TTC549 (cell line): ENCODE measurements around the gene PTPRN2.
"Not testable (repeated sequence)": the region's sequence is repeated elsewhere in the genome, so short reads cannot be mapped to it uniquely, and the experiment has no call there.

Experiments
- FAIRE-seq: peaks from 2 replicates; lab custom pipeline; 2012; peaks lifted over from hg19 to GRCh38; lab: Jason Lieb, UNC

Gene PTPRN2

GRCh38 chr7:157788573-157788972 is 799.0 kb downstream of the PTPRN2 start:
- no peak for FAIRE-seq

DNA sequence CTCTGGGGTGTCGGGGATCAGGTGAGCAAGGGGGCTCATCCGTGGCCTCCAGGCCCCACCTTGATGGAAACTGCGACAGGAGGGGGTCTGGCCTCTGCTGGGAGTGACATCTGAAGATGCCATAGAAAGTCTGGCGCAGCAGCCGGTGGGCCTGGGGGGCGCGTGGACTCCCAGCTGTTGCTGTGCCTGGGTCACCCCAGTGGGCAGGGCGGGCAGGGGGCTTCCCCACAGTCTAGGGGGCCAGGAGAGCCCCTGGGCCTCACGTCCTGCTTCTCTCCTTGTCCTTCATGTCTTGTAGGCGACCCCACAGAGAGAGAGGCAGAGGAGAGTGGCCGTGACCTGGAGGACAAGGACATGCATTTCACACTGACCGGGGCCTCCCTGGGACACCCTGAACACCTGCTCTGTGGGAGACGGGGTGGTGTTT is 800.3 kb downstream of the PTPRN2 start:
- no peak for FAIRE-seq

GRCh38 chr7:157786375-157787274 is 801.0 kb downstream of the PTPRN2 start:
- FAIRE-seq: no peak

GRCh38 chr7:157785486-157786186 is 802.0 kb downstream of the PTPRN2 start:
- no peak for FAIRE-seq

DNA sequence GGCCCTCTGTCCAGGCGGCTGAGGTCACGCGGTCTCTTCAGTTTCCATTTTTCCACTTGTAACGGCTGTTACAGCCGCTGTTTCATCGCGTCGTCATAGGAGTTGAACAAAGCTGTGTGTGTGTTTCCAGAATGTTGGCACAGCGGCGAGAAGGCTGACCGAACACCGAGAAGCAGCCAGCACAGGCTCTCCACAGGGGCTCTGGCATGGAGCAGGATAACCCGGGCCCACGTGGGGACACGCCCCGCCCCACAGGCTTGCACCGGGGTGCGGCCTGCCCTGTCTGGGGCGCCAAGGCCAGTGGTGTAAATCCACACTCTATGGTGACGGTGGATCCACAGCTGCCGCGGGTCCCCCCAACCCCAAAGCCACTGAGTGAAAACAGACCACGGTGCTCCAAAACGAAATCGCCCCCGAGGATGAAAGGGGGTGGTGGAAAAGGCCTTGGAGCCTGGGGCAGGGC is 802.6 kb downstream of the PTPRN2 start:
- no peak for FAIRE-seq

- no peak for FAIRE-seq
Measured at GRCh38 chr7:157784041-157784835, 803.4 kb downstream of the PTPRN2 start.

DNA sequence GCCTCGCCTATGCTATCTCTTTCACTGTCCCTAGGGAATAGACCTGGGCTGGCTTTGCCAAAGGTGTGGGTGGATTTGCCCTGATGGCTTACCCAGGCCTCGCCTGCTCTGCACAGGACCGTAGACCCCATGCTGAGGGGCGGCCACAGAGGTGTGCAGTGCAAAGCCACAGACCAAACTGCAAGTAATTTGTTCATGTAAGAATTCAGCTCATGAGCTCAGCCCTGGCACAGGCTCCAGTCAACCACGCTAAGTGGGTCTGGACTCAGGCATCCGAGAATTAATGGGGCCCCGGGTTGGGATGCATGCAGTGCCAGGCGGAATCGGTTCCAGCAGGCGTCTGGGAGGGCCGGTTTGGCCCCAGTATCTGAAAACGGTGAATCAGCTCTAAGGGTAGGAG is 805.6 kb downstream of the PTPRN2 start:
- FAIRE-seq: no peak

DNA sequence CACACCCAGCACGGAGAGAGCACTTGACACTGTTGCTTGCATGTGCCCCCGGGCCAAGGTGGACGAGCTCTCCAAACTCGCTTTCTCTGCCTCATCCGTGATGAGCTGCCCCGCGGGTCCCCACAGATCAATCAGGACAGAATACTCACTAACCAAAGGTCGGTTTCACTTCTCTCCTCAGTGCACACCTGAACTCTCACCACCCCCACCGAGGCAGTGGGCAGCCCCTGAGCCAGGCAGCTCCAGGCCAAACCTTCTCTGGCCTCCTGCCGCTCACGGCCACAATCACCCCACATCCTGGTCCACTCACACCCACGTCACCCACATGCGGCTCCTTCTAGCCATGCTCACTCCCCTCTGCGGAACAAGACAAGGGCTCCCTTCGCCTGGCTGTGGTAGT is 806.9 kb downstream of the PTPRN2 start:
- FAIRE-seq: no peak

- FAIRE-seq: no peak
Measured at GRCh38 chr7:157780312-157780711, 807.3 kb downstream of the PTPRN2 start.

- no peak for FAIRE-seq
Measured at GRCh38 chr7:157779206-157779605, 808.4 kb downstream of the PTPRN2 start.

GRCh38 chr7:157777194-157777762 is 810.3 kb downstream of the PTPRN2 start:
- FAIRE-seq: not testable (repeated sequence)

DNA sequence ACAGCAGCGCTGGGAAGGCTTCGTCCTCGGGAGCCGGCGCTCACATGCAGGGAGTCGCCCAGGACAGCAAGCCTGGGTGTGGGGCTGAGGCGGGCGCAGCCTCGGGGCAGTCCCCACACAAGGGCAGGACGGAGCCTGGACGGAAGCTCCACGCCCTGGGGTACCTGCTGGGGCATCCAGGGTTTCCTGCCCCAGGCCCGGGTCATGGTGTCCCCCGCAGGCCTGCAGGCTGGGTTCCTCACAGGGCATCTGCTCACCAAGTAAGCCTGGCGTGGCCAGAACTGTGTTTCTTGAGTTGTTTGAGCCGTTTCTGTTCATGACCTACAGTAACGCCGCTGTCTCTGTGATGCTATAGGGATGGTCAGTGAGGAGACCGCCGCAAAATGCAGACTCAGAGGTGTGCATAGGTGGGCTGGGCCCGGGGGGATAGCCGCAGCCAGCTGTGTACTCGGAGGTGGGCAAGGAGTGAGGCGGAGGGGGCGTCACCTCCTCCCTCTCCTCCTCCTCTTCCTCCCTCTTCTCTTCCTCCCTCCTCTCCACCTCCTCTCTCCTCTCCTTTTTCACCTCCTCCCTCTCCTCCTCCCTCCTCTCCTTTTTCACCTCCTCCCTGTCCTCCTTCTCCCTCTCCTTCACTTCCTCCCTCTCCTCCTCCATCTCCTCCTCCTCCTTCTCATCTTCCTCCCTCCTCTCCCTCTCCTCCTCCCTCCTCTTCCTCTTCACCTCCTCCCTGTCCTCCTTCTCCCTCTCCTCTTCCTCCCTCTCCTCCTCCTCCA is 811.9 kb downstream of the PTPRN2 start:
- FAIRE-seq: no peak

DNA sequence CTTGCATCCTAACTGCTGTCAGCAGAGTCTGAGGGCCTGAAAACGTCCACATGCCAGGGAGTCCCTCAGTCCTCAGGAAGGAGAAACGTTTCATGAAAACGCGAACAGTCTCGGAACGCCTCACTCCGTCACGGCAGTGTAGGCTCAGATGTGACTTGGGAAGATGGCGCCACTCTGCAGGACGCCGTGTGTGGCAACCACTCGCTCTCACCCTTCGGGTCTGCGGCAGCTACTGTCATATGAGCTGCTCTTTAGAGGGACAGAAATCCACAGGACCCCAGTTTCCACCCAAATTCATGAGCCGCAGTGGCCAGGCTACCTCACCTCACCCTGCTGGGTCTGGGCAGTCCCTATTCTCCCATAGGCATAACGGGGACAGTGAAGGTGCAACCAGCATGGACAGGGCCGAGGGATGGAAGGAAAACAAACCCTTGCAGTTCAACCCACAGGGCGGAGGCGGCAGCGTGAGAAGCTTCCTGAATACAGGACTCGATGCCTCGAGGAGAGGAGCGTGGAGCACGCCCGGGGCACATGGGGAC is 812.5 kb downstream of the PTPRN2 start:
- FAIRE-seq: no peak

DNA sequence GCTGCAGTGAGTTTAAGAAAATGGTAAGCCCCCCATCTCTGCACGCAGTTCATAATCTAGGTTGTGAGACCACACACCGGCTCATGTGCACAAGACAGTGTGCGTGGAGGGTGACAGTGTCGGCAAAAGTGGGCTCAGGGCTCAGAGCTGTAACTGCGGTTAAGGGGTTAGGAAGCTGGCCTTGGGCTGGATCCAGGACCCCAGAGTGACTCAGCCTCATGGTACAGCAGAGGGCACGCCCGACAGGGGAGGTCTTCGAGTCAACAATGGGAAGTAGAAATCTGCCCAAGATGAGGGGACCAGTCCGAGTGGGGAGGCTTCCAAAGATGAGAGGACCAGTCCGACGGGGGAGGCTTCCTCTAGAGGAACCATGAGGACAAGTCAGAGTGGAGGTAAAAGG is 813.1 kb downstream of the PTPRN2 start:
- FAIRE-seq: no peak

DNA sequence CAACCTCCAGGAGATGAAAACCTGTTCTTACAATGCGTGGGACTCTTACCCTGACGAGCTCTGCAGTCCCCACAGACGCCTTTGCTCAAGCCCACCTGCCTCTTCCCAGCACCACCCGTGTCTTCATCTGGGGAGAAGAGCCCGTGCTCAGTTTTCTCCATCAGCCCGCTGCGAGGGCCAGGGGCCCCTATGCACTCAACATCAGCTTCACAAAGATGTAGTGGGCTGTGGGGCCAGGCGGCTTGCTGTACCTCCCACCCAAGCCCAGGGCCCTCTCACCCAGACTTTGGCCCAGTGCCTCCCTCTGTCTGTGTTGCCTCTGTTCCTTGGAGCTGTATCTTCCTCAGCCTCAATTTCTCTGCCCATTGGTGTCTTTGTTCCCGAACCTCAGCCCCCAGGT is 814.3 kb downstream of the PTPRN2 start:
- FAIRE-seq: no peak

GRCh38 chr7:157772486-157773130 is 815.0 kb downstream of the PTPRN2 start:
- no peak for FAIRE-seq

- no peak for FAIRE-seq
Measured at GRCh38 chr7:157771689-157772088, 815.9 kb downstream of the PTPRN2 start.

DNA sequence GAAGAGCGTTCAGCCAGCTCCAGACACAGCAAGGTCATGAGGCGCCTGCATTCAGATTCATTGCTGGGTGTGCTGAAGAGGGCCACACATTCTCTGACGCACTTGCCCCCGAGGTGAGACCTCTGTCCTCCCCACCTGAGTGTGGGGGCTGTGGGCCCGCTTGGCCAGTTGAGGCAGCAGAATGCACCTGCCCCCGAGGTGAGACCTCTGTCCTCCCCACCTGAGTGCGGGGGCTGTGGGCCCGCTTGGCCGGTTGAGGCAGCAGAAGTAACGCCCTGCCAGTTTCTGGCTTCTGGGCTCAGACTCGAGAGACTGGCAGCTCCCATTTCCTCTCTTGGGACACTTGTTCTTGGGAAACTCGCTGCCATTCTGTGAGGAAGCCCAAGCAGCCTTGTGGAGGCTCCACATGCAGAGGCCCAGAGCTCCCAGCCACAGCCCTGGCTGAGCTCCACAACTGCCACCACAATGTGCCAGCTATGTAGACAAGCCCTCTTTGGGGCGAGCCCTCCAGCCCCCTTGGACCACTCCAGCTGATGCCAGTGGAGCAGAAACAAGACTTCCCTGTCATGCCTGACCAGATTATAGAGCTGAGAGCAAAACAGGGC is 816.8 kb downstream of the PTPRN2 start:
- FAIRE-seq: no peak

DNA sequence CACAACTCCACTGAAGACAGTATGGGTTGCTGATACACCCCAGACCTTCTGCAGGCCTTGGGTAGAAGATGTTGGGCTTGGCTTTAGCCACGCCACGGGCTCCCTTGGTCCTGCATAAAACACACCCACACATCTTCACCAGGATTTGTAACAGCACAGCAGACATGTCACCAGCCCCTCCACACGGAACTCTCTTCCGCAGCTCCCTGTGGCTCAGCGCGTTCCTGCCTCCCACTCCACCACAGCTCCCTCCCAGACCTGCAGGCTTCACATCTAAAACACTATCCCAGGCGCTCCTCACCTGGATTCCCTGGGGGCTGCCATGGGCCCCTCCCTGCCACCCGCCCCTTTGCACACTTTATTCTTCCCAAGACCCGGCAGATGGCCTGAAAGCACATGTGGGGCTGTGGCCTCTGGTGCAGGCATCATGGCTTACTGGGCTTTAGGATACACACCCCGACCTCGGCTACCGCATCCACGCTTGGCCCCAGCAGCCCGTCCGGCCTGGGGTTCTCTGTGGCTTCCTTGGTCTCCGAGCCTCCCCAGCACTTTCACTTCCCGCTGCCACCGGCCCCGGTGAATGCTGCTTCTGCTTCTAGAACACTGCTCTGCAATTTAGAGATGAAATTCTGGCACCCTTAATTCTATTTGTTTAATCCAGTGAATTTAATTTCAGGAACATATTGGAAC is 818.0 kb downstream of the PTPRN2 start:
- no peak for FAIRE-seq

- FAIRE-seq: no peak
Measured at GRCh38 chr7:157769086-157769485, 818.5 kb downstream of the PTPRN2 start.
